Kidney glomerular epithelial cell (primary cell): Measurements from ENCODE around the gene USP14.

Experiments
- DNase-seq: peaks from one replicate; lab custom pipeline; 2025; lab: John Stamatoyannopoulos, UW

The USP14 gene

DNA sequence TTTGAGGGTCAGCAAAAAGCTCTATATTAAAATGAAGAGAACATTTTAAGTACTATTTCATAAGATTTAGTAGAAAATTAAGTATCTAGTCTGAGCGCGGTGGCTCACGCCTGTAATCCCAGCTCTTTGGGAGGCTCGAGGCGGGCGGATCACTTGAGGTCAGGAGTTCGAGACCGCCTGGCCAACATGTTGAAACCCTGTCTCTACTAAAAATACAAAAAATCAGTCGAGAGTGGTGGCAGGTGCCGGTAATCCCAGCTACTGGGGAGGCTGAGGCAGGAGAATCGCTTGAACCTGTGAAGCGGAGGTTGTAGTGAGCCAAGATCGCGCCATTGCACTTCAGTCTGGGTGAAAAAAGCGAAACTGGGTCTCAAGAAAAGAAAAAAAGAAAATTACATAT lies 1.6 kb downstream of the USP14 start:
- no peak for DNase-seq

DNA sequence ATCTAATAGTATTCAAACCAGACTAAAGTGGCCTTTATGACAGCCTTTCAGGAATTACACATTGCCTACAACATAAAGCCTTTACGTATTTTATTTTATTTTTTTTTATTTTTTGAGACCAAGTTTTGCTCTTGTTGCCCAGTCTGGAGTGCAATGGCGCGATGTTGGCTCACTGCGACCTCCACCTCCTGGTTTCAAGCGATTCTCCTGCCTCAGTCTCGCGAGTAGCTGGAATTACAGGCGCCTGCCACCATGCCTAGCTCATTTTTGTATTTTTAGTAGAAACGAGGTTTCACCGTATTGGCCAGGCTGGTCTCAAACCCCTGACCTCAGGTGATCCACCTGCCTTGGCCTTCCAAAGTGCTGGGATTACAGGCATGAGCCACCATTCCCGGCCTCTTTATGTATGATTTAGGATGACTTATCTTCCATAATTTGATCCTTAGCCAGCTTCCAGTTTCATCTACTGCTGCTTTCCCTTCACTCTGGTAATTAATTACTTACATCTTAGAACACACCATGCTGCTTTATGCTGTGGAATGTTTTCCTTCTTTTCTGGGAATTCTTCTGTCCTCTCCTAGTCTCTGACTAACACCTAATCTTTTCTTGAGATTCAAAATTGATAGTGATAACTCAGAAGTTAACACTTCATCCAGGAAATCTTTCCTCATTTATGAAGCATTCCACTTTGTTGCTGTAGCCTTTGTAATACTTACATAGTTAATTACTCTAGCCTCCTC lies 2.6 kb downstream of the USP14 start:
- DNase-seq = peak; percentile 37

DNA sequence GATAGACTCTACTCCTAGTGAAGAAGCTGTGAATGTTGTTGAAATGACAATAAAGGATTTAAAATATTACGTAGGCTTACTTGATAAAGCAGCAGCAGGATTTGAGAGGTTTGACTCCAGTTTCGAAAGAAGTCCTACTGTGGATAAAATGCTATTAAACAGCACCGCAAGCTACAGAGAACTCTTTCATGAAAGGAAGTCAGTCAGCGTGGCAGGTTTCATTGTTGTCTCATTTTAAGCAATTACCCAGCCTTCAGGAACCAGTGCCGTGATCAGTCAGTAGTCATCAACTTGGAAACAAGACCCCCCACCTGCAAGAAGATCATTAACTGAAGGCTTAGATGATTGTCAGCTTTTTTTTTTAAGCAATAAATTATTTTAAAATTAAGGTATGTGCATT lies 14.0 kb downstream of the USP14 start:
- DNase-seq = no peak

DNA sequence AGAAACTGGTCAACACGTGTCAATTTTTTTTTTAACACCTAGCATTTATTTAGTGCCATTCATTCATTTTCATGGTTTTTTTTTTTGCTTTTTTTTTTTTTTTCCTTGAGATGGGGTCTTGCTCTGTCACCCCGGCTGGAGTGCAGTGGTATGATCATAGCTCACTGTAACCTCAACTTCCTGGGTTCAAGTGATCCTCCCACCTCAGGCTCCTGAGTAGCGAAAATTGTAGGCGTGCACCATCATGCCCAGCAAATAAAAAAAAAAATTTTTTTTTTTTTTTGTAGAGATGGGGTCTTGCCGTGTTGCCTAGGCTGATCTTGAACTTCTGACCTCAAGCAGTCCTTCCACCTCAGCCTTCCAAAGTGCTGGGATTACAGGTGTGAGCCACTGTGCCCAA lies 21.1 kb downstream of the USP14 start:
- DNase-seq = no peak

DNA sequence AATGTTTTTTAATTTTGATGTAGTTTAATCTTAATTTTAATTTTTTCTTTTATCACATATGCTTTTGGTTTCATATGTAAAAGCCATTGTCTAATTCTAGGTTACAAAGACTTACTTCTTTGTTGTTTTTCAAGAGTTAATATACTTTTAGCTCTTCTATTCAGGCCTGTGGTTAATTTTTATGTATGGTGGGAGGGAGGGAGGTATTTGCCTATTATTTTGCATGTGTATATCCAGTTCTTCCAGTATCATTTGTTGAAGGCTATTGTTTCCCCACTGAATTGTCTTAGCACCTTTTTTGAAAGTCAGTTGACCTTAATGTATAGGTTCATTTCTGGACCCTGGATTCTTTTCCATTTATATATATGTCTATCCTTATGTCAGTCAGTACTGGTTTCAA lies 23.4 kb downstream of the USP14 start:
- no peak for DNase-seq

GRCh38 chr18:183769-184168 lies 25.4 kb downstream of the USP14 start:
- DNase-seq = no peak

DNA sequence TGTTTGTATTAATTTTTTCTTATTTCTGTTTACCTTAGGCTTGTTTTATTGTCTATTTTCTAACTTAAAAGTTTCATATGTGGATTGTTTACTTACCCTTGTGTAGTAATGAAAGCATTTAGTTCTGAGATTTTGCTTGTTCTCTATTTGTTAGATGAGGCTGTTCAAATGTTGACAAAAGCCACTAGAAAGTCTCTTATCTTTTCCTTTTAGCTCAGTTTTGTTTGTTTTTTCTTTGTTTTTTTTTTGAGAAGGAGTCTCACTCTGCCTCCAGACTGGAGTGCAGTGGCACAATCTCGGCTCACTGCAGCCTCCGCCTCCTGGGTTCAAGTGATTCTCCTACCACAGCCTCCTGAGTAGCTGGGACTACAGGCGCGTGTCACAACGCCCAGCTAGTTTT lies 30.9 kb downstream of the USP14 start:
- no peak for DNase-seq

DNA sequence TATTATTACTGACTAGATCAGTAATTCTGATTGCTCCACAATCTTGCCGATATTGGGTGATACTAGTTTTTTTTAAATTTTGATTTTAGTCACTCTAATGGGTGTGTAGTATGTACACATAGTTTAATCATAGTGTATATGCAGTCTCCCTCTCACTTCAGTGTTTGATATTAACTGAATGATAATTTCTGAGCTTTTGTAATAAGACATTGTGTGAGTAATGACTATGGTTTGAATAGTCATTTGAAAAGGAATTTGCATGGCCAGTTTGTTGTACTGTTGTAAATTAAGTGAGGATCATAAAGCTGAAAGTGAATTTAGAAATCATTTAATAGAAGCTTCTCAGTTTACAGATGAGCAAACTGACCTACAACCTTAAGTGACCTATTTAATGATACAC lies 33.4 kb downstream of the USP14 start:
- DNase-seq = no peak

DNA sequence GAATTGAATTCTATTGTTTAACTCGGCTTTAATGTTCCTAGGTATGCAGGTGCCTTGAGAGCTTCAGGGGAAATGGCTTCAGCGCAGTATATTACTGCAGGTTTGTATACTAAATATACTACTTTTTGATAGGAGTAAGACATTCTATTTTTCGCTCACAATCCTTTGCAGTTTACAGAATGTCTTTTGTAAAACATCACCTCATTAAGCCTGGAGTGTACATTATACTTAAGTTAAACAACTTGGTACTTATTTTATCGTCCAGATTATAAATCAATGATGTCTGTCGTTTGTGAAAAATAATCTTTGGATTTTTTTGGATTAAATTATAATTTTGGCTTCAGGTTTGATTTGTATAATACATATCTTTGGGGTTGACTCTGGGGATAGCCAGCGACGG lies 34.4 kb downstream of the USP14 start:
- DNase-seq = no peak

- no peak for DNase-seq
Measured at GRCh38 chr18:195651-196050, 37.3 kb downstream of the USP14 start.

- no peak for DNase-seq
Measured at GRCh38 chr18:199214-199613, 40.9 kb downstream of the USP14 start.

GRCh38 chr18:199768-200167 lies 41.4 kb downstream of the USP14 start:
- DNase-seq = no peak

DNA sequence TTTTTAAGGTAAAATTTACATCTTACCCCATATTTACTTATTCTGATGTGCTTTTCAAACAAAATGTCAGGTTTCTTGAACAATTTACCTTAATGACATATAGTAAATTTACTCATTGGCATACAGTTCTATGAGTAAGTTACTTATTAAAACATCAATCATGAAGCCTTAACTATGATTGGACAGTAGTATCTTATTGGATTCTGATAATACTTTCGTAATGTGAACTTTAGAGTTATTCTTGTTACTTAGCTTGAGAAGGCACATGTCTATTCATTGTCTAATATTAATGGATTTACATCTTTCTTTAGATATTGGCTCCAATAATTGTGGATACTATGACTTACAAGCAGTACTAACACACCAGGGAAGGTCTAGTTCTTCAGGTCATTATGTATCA lies 51.7 kb downstream of the USP14 start:
- DNase-seq = no peak

GRCh38 chr18:210733-211132 lies 52.4 kb downstream of the USP14 start:
- DNase-seq = no peak

DNA sequence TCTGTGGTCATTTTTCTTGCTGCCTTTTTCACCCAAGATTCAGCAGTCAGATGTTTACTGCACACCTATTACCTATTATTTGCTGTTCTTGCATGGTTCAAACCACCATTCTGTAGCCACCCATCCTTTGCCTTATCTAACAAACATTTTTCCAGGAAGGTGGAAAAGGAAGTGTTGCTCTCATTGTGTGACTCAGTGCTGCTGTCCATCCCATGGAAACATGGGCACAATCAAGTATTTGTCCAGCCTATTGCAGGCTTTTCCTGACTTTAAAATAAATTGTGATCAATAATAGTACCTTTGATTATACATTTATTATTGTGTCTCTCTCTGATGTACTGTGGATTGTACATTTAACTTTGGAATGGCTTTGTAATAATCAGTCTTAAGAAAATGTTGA lies 53.2 kb downstream of the USP14 start:
- DNase-seq = no peak

DNA sequence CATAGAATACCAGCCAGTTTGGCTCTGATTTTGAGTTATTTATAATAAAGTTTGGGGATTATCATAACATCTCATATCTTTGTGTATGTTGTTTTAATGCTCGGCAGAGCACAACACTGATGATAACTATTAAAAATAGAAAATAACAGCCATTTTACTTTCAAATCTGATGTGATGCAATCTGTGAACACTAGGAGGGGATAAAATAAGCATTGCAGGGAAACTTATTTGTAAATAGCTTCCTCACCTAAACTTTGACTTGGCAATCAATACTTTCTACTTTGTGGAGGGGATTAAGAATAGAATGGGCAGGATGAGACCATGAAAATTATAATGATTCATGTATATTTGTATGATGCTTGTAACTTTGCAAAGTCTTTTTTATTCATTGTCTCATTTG lies 54.4 kb downstream of the USP14 start:
- no peak for DNase-seq

GRCh38 chr18:213505-213904 lies 55.1 kb downstream of the USP14 start:
- DNase-seq = no peak

DNA sequence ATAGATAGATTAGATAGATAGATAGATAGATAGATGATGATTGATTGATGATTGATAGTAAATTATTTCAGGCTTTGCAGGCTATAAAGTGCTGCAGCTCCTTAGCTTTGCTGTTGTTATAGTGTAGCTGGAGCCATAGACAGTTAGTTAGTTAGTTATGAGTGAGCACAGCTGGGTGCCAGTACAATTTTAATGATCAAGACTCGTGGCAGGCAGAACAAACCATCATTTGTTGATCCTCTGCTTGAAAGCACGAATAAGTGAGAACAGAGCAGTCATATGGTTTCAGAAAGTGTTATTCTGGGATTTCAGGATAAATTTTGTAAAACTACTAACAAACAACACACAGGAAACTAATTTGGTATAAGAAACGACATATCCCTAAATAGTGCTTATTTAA lies 55.6 kb downstream of the USP14 start:
- no peak for DNase-seq

DNA sequence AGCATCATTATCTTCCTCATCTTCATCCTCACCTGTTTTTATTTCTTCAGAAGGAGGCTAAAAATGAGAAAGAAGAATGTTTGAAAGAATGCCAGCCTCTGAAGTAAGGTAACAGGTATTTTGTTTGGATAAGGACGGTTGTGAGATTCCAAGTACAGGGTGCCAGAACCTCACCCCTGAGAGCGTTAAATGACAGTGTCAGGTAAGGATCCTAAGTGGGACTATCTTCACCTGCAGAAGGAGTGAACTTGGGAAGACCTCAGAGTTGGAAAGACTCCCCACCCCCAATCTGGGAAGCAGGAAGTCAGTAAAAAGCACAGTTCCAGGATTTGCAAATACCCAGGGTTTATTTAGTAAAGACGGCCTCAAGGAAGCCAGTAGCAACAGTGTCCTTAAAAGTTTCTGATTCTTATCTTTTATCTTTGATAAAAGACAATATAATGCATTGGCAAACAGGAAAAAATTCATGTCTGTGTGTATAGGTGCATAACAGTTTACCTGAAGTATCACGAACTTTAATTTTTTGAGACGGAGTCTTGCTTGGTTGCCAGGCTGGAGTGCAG lies 57.2 kb downstream of the USP14 start:
- no peak for DNase-seq

- no peak for DNase-seq
Measured at GRCh38 chr18:217532-218336, 59.4 kb downstream of the USP14 start.

DNA sequence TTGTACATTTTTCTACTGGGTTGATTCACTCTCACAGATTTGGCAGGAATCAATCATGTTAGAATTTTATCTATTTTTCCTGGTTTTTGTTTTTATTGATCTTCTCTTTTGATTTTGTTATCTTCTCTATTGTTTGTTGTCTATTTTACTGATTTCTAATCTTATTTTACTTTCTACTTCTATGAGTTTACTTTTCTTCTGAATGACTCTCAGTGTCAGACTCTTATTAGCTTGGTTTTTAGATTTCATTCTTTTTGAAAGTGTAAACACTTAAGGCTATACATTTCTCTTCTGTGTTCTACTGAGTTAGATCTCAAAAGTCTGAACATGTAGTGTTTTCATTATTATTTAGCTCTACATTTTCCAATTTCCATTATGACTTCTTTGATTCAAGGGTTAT lies 62.4 kb downstream of the USP14 start:
- no peak for DNase-seq

DNA sequence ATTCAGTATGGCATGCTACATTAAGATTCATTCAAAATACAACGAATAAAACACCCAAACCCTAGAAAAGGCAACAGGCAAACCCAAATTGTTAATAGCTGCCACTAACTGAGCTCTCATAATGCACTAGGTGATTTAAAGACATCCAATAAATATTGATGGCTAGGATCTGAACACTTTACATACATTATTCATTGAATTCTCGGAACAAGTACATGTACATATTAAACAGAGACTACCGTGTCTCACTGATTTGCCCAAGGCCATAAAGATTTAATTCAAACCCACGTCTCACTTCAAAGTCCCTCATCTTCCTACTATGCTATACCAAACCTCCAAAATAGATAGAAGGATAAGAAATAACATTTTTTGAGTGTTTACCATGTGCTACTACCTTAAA lies 67.4 kb downstream of the USP14 start:
- no peak for DNase-seq

GRCh38 chr18:227374-227773 lies 69.0 kb downstream of the USP14 start:
- DNase-seq = no peak
